Heart left ventricle (tissue), 16 donors: ENCODE data around the gene QPRT. TPM values are rescaled to one million over a fixed set of nuclear protein-coding genes. Genes with fewer than 3 reads are reported as not detected.
A peak's percentile ranks its signal among the peaks of the same experiment; 100 is the strongest.
"Not testable (repeated sequence)": the region's sequence is repeated elsewhere in the genome, so short reads cannot be mapped to it uniquely, and the experiment has no call there.

ENCODE experiments used
- ATAC-seq, 4 donors: fragments of 200-7000 bp; cut with Tn5 transposase; one replicate each; pipeline ENCODE4 v1.9.1; 2020 to 2022; ENCODE audit warnings: moderate library complexity in 4 of 4, mild to moderate bottlenecking in 3 of 4, moderate number of reproducible peaks in 1 of 4
- DNase-seq, 5 donors: peaks; one replicate each; pipeline ENCODE4 v3.0.0-alpha.2; 2020
- H3K27ac ChIP-seq, 12 donors: fragments of 200-600 bp; sonication (generic) in 4 of 12; one replicate each; pipeline versions ENCODE4 v1.5.0 to v1.8.0; 2016 to 2022; ENCODE audit warnings: mild to moderate bottlenecking in 2 of 12
- H3K27me3 ChIP-seq, 9 donors: fragments of 200-600 bp; sonication (generic) in 2 of 9; one replicate each; pipeline versions ENCODE4 v1.5.1 to v1.8.0; 2016 to 2022; ENCODE audit warnings: mild to moderate bottlenecking in 3 of 9
- H3K36me3 ChIP-seq, 9 donors: fragments of 200-600 bp; sonication (generic) in 2 of 9; one replicate each; pipeline versions ENCODE4 v1.5.0 to v1.8.0; 2018 to 2022; ENCODE audit warnings: mild to moderate bottlenecking in 2 of 9
- H3K4me1 ChIP-seq, 12 donors: fragments of 200-600 bp; sonication (generic) in 4 of 12; one replicate each; pipeline versions ENCODE4 v1.5.0 to v1.8.0; 2016 to 2022; ENCODE audit warnings: mild to moderate bottlenecking in 3 of 12
- H3K4me3 ChIP-seq, 12 donors: fragments of 200-600 bp; sonication (generic) in 4 of 12; one replicate each; pipeline versions ENCODE4 v1.5.0 to v1.8.0; 2017 to 2022; ENCODE audit warnings: mild to moderate bottlenecking in 9 of 12, moderate library complexity in 4 of 12
- H3K9me3 ChIP-seq, 12 donors: fragments of 200-600 bp; sonication (generic) in 4 of 12; one replicate each; pipeline versions ENCODE4 v1.5.0 to v1.8.0; 2016 to 2022; ENCODE audit warnings: mild to moderate bottlenecking in 1 of 12
- CTCF ChIP-seq, 12 donors: fragments of 200-600 bp; sonication (generic) in 4 of 12; IDR thresholded peaks; one replicate each; pipeline versions ENCODE4 v1.5.0 to v1.8.0; 2018 to 2022; ENCODE audit warnings: antibody characterized with exemption in 12 of 12, mild to moderate bottlenecking in 5 of 12
- POLR2A ChIP-seq, 2 donors: fragments of 450-650 bp; IDR thresholded peaks; one replicate each; pipeline ENCODE4 v1.6.1; 2017; ENCODE audit warnings: antibody characterized with exemption in 2 of 2, mild to moderate bottlenecking in 2 of 2, moderate library complexity in 2 of 2
- WGBS, 4 donors: extraction: QIAGEN DNeasy Blood & Tissue Kit in 2 of 4; methylation state at CpG; one replicate each; pipeline versions ENCODE4 v1.1.5 to v1.1.7; 2013 to 2018; 5-methylcytosine and 5-hydroxymethylcytosine counted together
- intact Hi-C, 10 donors: fragments of 100-400 bp; cut with DNase I; formaldehyde crosslinking; loops; one replicate each; pipeline versions ENCODE4 v1.11.1 to v1.14.2; 2022
- polyA plus RNA-seq, 2 donors: library from polyadenylated mRNA; stranded (reverse); fragments of 200-250 nt; gene quantifications; one replicate each; pipeline ENCODE4 v1.2.3, GENCODE V29; 2013
- total RNA-seq, 9 donors: library from RNA; depleted of rRNA in 2 of 9; stranded (reverse); fragments of >200 nt in 2 of 9; fragmentation: NEBNext Ultra II Directional in 3 of 9; extraction: Animal tissue kit (Norgen Biotek cat#: 25700) in 3 of 9; gene quantifications; one replicate each; pipeline versions ENCODE4 v1.1.0 to v1.2.4, GENCODE V29; 2016 to 2023
- donor health status: ischemic (EF 13 %, LVEDD 7.1; RV severe dilation, severe dysfunction).
- donor health status: healthy with polysubstance abuse.
- donor health status: DM: no; HTN: yes; CAD: no.
- donor health status: DM: no; HTN: no; CAD: no.
- donor health status: ischemic (EF 25% LVEDD 6.9; RV normal size, moderate dysfunction).
- donor health status: ischemic (EF 25% LVEDD 5.7; RV mildly dilated, moderate dysfunction).
- donor health status: healthy.
- donor health status: DM: yes; HTN: yes; CAD: no.
- donor health status: ischemic (EF 35%, LVEDD 5.7; RV mildly dilated, moderate dysfunction).
- donor health status: nonischemic (EF 11% LVEDD 7.7; RV severe dilation, severe dysfunction).
- donor health status: DM: yes; HTN: yes; CAD: no.
- donor health status: PGD.
- donor health status: ischemic (EF 29% LVEDD 5.4; RV normal size, mild dysfunction).
- donor health status: nonischemic (EF 23%, LVEDD 6.1; RV moderate dilation, normal function).

QPRT gene
- total and polyA plus RNA-seq, 11 donors = 3.6 to 36.5 (median 23.1) TPM

GRCh38 chr16:29651774-29652349 is 27.1 kb upstream of the QPRT start:
- Histone ChIP-seq H3K27me3 (no peaks in the 10 kb centered on the region), H3K9me3 (no peaks in the 10 kb centered on the region), H3K4me1 (peaks cover 0 to 9% (median 0%) of the 10 kb centered on the region in 12 donors), H3K4me3 (no peak overlapping the region), H3K27ac (no peak overlapping the region), H3K36me3 (no peaks in the 10 kb centered on the region)
- WGBS, 4 donors = 91 to 93% (median 93%) methylated on average over 2 of the region's 2 CpGs
- DNase-seq = no peak
- no peak for ATAC-seq
- no peak for TF ChIP-seq CTCF (IDR thresholded peaks at IDR 0.05)
- no peak for TF ChIP-seq POLR2A (IDR thresholded peaks at IDR 0.05)
- intact Hi-C loops = no loop called here

GRCh38 chr16:29653471-29653870 is 25.5 kb upstream of the QPRT start:
- Histone ChIP-seq H3K9me3 (no peaks in the 10 kb centered on the region), H3K36me3 (no peaks in the 10 kb centered on the region), H3K4me1 (peaks cover 0 to 9% (median 0%) of the 10 kb centered on the region in 12 donors), H3K27me3 (no peaks in the 10 kb centered on the region), H3K4me3 (no peak overlapping the region), H3K27ac (peak overlapping the region in 1 of 12 donors; percentile 28)
- TF ChIP-seq CTCF (IDR thresholded peaks at IDR 0.05) (no peak), POLR2A (IDR thresholded peaks at IDR 0.05) (no peak)
- DNase-seq (no peak), ATAC-seq (no peak)
- intact Hi-C loops = no loop called here
- WGBS, 4 donors = 76 to 85% (median 80%) methylated on average over 12 of the region's 12 CpGs

- ATAC-seq, H3K4me1 ChIP-seq, H3K36me3 ChIP-seq, H3K9me3 ChIP-seq, H3K27me3 ChIP-seq, intact Hi-C loops, H3K27ac ChIP-seq, H3K4me3 ChIP-seq, DNase-seq: not testable (repeated sequence)
- 89 to 98% (median 93%) methylated on average over 7 of the region's 7 CpGs for WGBS, 4 donors
These were observed 25.1 kb upstream of the QPRT start for GRCh38 chr16:29653890-29654289.

GRCh38 chr16:29656688-29657523 is 22.1 kb upstream of the QPRT start:
- intact Hi-C loops = no loop called here
- DNase-seq (no peak), ATAC-seq (no peak)
- H3K27ac ChIP-seq = no peak overlapping the region
- WGBS, 4 donors = 67 to 82% (median 73%) methylated on average over 10 to 11 of the region's 11 CpGs
- no peaks in the 10 kb centered on the region for H3K9me3 ChIP-seq
- TF ChIP-seq CTCF (IDR thresholded peaks at IDR 0.05) (no peak), POLR2A (IDR thresholded peaks at IDR 0.05) (no peak)
- no peaks in the 10 kb centered on the region for H3K36me3 ChIP-seq
- peaks cover 0 to 14% (median 0%) of the 10 kb centered on the region in 12 donors for H3K4me1 ChIP-seq
- no peak overlapping the region for H3K4me3 ChIP-seq
- no peaks in the 10 kb centered on the region for H3K27me3 ChIP-seq
